Suprapubic skin (tissue), 4 donors: ENCODE data around the gene TNS3.

Experiments used
- POLR2A ChIP-seq, 2 donors: fragments of 450-650 bp; IDR thresholded peaks; one replicate each; pipeline ENCODE4 v1.6.1; 2017; ENCODE audit warnings: antibody characterized with exemption in 2 of 2, mild to moderate bottlenecking in 2 of 2, moderate library complexity in 2 of 2
- POLR2AphosphoS5 ChIP-seq, 3 donors: sonication (generic); formaldehyde crosslinking; IDR thresholded peaks; one replicate each; pipeline ENCODE4 v1.6.1; 2017; ENCODE audit warnings: antibody characterized with exemption in 3 of 3
- TF ChIP-seq, protein P1 (sequence below), 2 donors: fragments of 200-600 bp in 1 of 2; fragments of 450-650 bp in 1 of 2; sonication (generic) in 1 of 2; IDR thresholded peaks; one replicate each; pipeline ENCODE4 v1.5.1; 2016 to 2019; ENCODE audit warnings: antibody characterized with exemption in 2 of 2, mild to moderate bottlenecking in 1 of 2, moderate library complexity in 1 of 2

DNA sequence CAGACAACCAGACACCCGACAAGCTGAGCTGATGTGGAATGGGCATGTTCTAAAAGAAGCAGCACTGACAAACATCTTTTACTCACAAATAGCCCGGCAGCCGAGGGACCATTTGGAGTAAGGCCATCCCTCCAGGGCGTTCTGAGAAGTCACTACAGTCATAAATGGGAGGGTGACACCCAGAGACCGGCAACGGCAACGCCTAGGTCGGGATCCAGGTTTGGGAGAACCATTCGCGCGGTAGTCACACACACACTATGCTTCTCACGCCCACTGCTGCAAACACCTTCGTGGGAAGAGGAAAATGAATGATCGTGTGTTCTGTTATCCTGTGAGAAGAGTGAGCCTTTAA is 9.8 kb downstream of the TNS3 start:
- TF ChIP-seq, protein P1, sequence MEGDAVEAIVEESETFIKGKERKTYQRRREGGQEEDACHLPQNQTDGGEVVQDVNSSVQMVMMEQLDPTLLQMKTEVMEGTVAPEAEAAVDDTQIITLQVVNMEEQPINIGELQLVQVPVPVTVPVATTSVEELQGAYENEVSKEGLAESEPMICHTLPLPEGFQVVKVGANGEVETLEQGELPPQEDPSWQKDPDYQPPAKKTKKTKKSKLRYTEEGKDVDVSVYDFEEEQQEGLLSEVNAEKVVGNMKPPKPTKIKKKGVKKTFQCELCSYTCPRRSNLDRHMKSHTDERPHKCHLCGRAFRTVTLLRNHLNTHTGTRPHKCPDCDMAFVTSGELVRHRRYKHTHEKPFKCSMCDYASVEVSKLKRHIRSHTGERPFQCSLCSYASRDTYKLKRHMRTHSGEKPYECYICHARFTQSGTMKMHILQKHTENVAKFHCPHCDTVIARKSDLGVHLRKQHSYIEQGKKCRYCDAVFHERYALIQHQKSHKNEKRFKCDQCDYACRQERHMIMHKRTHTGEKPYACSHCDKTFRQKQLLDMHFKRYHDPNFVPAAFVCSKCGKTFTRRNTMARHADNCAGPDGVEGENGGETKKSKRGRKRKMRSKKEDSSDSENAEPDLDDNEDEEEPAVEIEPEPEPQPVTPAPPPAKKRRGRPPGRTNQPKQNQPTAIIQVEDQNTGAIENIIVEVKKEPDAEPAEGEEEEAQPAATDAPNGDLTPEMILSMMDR (IDR thresholded peaks at IDR 0.05) = no peak
- TF ChIP-seq POLR2A (IDR thresholded peaks at IDR 0.05) (no peak), POLR2AphosphoS5 (IDR thresholded peaks at IDR 0.05) (no peak)
